Heart right ventricle (tissue), 16 donors: ENCODE results near the gene ING5. TPM values are rescaled to one million over a fixed set of nuclear protein-coding genes. Genes with fewer than 3 reads are reported as not detected.

Experiments
- ATAC-seq, 8 donors: fragments of 200-7000 bp; cut with Tn5 transposase; one replicate each; pipeline ENCODE4 v1.9.1; 2020; ENCODE audit warnings: mild to moderate bottlenecking in 8 of 8, moderate library complexity in 8 of 8, moderate number of reproducible peaks in 1 of 8
- DNase-seq, 2 donors: peaks; one replicate each; pipeline ENCODE4 v3.0.0-alpha.2; 2020
- H3K27ac ChIP-seq, 10 donors: fragments of 200-600 bp; sonication (generic) in 2 of 10; one replicate each; pipeline versions ENCODE4 v1.5.0 to v1.8.0; 2020 to 2022; ENCODE audit warnings: mild to moderate bottlenecking in 3 of 10
- H3K27me3 ChIP-seq, 7 donors: fragments of 200-600 bp; one replicate each; pipeline ENCODE4 v1.8.0; 2021 to 2022; ENCODE audit warnings: mild to moderate bottlenecking in 2 of 7
- H3K36me3 ChIP-seq, 9 donors: fragments of 200-600 bp; sonication (generic) in 1 of 9; one replicate each; pipeline versions ENCODE4 v1.5.0 to v1.8.0; 2020 to 2022; ENCODE audit warnings: mild to moderate bottlenecking in 2 of 9
- H3K4me1 ChIP-seq, 9 donors: fragments of 200-600 bp; sonication (generic) in 1 of 9; one replicate each; pipeline versions ENCODE4 v1.5.0 to v1.8.0; 2020 to 2022; ENCODE audit warnings: mild to moderate bottlenecking in 4 of 9
- H3K4me3 ChIP-seq, 10 donors: fragments of 200-600 bp; sonication (generic) in 2 of 10; one replicate each; pipeline versions ENCODE4 v1.5.0 to v1.8.0; 2020 to 2022; ENCODE audit warnings: mild to moderate bottlenecking in 7 of 10, moderate library complexity in 2 of 10
- H3K9me3 ChIP-seq, 11 donors: fragments of 200-600 bp in 10 of 11; sonication (generic) in 2 of 11; one replicate each; pipeline versions ENCODE4 v1.5.0 to v1.8.0; 2013 to 2022; ENCODE audit warnings: mild to moderate bottlenecking in 2 of 11, control low read depth in 1 of 11, moderate library complexity in 1 of 11
- CTCF ChIP-seq, 9 donors: fragments of 200-600 bp; sonication (generic) in 2 of 9; IDR thresholded peaks; one replicate each; pipeline versions ENCODE4 v1.5.0 to v1.8.0; 2021 to 2022; ENCODE audit warnings: antibody characterized with exemption in 9 of 9, mild to moderate bottlenecking in 5 of 9, moderate library complexity in 1 of 9
- WGBS, 2 donors: extraction: QIAGEN DNeasy Blood & Tissue Kit; methylation state at CpG; one replicate each; pipeline ENCODE4 v1.1.7; 2013; ENCODE audit warnings: inconsistent platforms in 1 of 2; 5-methylcytosine and 5-hydroxymethylcytosine counted together
- intact Hi-C, 10 donors: fragments of 100-400 bp; cut with DNase I; formaldehyde crosslinking; loops; one replicate each; pipeline versions ENCODE4 v1.11.1 to v1.14.2; 2022
- polyA plus RNA-seq, 2 donors: library from polyadenylated mRNA; stranded (reverse); fragments of 200-250 nt; gene quantifications; one replicate each; pipeline ENCODE4 v1.2.3, GENCODE V29; 2013
- total RNA-seq, 10 donors: library from RNA; stranded (reverse); fragmentation: NEBNext Ultra II Directional in 3 of 10; extraction: Animal tissue kit (Norgen Biotek cat#: 25700) in 3 of 10; gene quantifications; one replicate each; pipeline versions ENCODE4 v1.2.1 to v1.2.4, GENCODE V29; 2021 to 2023
- donor health status: Arrhythmogenic right ventricular cardiomyopathy.
- donor health status: ischemic (EF 13 %, LVEDD 7.1; RV severe dilation, severe dysfunction).
- donor health status: healthy with polysubstance abuse.
- donor health status: DM: no; HTN: yes; CAD: no.
- donor health status: DM: no; HTN: no; CAD: no.
- donor health status: ischemic (EF 25% LVEDD 6.9; RV normal size, moderate dysfunction).
- donor health status: ischemic (EF 25% LVEDD 5.7; RV mildly dilated, moderate dysfunction).
- donor health status: healthy.
- donor health status: DM: yes; HTN: yes; CAD: no.
- donor health status: Ischemic cardiomyopathy.
- donor health status: ischemic (EF 35%, LVEDD 5.7; RV mildly dilated, moderate dysfunction).
- donor health status: nonischemic (EF 11% LVEDD 7.7; RV severe dilation, severe dysfunction).
- donor health status: DM: yes; HTN: yes; CAD: no.
- donor health status: PGD.
- donor health status: ischemic (EF 29% LVEDD 5.4; RV normal size, mild dysfunction).
- donor health status: nonischemic (EF 23%, LVEDD 6.1; RV moderate dilation, normal function).

Gene ING5
- total and polyA plus RNA-seq, 12 donors, result 10.4 to 49.9 (median 17.5) TPM

GRCh38 chr2:241721852-241722251 lies 20.0 kb downstream of the ING5 start:
- no peaks in the 10 kb centered on the region for H3K27me3 ChIP-seq
- DNase-seq (no peak), ATAC-seq (no peak)
- WGBS, 2 donors, result 91 to 96% methylated on average over 12 of the region's 12 CpGs
- H3K27ac ChIP-seq, result no peak overlapping the region
- intact Hi-C loops, result loop anchor here in 1 of 10 donors (10.0 kb wide), 1 partner anchor 153 kb away; no protein-coding TSS in a partner anchor
- peaks cover 0 to 96% (median 24%) of the 10 kb centered on the region in 9 donors for H3K36me3 ChIP-seq
- peaks cover 0 to 10% (median 0%) of the 10 kb centered on the region in 11 donors for H3K9me3 ChIP-seq
- no peak overlapping the region for H3K4me3 ChIP-seq
- no peak for TF ChIP-seq CTCF (IDR thresholded peaks at IDR 0.05)
- H3K4me1 ChIP-seq, result no peaks in the 10 kb centered on the region

- WGBS, 2 donors, result 96 to 99% methylated on average over 21 of the region's 21 CpGs
- intact Hi-C loops, result loop anchor here in 1 of 10 donors (10.0 kb wide), 1 partner anchor 152 kb away; no protein-coding TSS in a partner anchor
- Histone ChIP-seq H3K27ac (no peak overlapping the region), H3K9me3 (peaks cover 0 to 10% (median 0%) of the 10 kb centered on the region in 11 donors), H3K4me3 (no peak overlapping the region), H3K4me1 (peaks cover 0 to 5% (median 0%) of the 10 kb centered on the region in 9 donors), H3K36me3 (peaks cover 0 to 84% (median 24%) of the 10 kb centered on the region in 9 donors), H3K27me3 (no peaks in the 10 kb centered on the region)
- TF ChIP-seq CTCF (IDR thresholded peaks at IDR 0.05), result no peak
- DNase-seq (no peak), ATAC-seq (no peak)
Observed at GRCh38 chr2:241722896-241723454, 21.1 kb downstream of the ING5 start.

GRCh38 chr2:241724259-241724974 lies 22.6 kb downstream of the ING5 start:
- peak in 7 of 9 donors; percentile 20 to 53 (median 38) for TF ChIP-seq CTCF (IDR thresholded peaks at IDR 0.05)
- Histone ChIP-seq H3K4me1 (peaks cover 0 to 12% (median 0%) of the 10 kb centered on the region in 9 donors), H3K27me3 (no peaks in the 10 kb centered on the region), H3K4me3 (no peak overlapping the region), H3K36me3 (peaks cover 0 to 72% (median 23%) of the 10 kb centered on the region in 9 donors), H3K27ac (no peak overlapping the region), H3K9me3 (peaks cover 0 to 10% (median 0%) of the 10 kb centered on the region in 11 donors)
- DNase-seq (no peak), ATAC-seq (no peak)
- 95 to 96% methylated on average over 41 of the region's 41 CpGs for WGBS, 2 donors
- intact Hi-C loops, result loop anchor here in 1 of 10 donors (10.0 kb wide), 1 partner anchor 150 kb away; no protein-coding TSS in a partner anchor

GRCh38 chr2:241724975-241725870 lies 23.4 kb downstream of the ING5 start:
- ATAC-seq, result no peak
- intact Hi-C loops, result loop anchor here in 3 of 10 donors (5.0 to 10.0 kb wide), 2 partner anchors 150 to 152 kb away; no protein-coding TSS in a partner anchor
- H3K36me3 ChIP-seq, result peaks cover 0 to 64% (median 14%) of the 10 kb centered on the region in 9 donors

More at GRCh38 chr2:241724975-241725870, 23.4 kb downstream of the ING5 start:
- Histone ChIP-seq H3K27ac (no peak overlapping the region), H3K4me3 (no peak overlapping the region), H3K9me3 (peaks cover 0 to 10% (median 0%) of the 10 kb centered on the region in 11 donors), H3K4me1 (peaks cover 0 to 12% (median 3%) of the 10 kb centered on the region in 9 donors), H3K27me3 (no peaks in the 10 kb centered on the region)
- 95 to 96% methylated on average over 74 to 76 of the region's 76 CpGs for WGBS, 2 donors
- TF ChIP-seq CTCF (IDR thresholded peaks at IDR 0.05), result no peak
- DNase-seq, result no peak
